D341Med (cell line): ENCODE data around the gene COL16A1.

ENCODE experiments used
- DNase-seq: peaks from one replicate; pipeline ENCODE4 v3.0.0; 2012; ENCODE audit warnings: low spot score

Gene COL16A1

GRCh38 chr1:31624731-31625514, 78.9 kb downstream of the COL16A1 start:
- DNase-seq: no peak

GRCh38 chr1:31624309-31624708, 79.5 kb downstream of the COL16A1 start:
- DNase-seq: no peak

- no peak for DNase-seq
These were observed 80.5 kb downstream of the COL16A1 start for GRCh38 chr1:31623365-31623764.

GRCh38 chr1:31621847-31622730, 81.7 kb downstream of the COL16A1 start:
- no peak for DNase-seq

- DNase-seq: no peak
These were observed 82.4 kb downstream of the COL16A1 start for GRCh38 chr1:31621498-31621820.

GRCh38 chr1:31620631-31621497, 83.0 kb downstream of the COL16A1 start:
- DNase-seq: no peak

- no peak for DNase-seq
These were observed 84.6 kb downstream of the COL16A1 start for GRCh38 chr1:31618916-31619846.

DNA sequence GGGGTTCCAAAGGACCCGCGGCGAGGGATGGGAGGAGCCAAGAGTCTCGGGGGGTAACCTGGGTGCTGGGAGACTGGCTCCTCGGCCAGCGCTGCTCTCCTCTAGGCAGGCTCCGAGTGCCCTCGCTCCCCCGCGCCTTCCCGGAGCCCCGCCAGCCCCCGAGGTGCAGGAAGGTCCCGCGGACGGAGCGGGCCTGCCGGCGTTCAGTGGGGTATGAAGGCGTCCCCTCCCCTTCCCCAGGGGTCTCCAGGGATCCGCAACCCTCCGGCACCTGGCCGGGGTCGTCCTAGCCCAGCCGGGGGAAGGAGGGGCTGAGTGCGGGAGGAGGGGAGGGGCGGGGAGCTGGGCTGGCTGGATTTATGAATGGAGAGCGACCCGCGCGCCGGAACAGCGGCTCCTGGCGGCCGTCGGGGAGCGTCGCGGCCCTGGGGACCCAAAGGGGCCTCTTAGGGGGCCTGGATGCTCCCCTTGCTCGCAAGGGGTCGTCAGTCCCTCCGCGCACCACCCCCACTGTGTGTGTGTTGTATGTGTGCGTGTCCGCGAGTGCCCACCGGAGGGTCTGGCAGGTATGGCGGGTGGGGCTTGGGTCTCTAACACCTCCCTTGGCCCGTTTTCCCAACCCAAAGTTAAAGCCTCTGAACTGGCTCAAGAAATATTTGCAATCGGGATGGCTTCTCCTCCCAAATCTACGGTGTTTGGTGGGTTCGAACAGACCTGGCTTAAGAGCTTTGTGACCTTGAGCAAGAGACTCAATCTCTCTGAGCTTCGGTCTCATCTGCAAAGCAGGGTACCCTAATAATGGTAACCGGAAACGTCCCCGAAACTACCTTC, 85.7 kb downstream of the COL16A1 start:
- peak; percentile 91 for DNase-seq

GRCh38 chr1:31617218-31617915, 86.5 kb downstream of the COL16A1 start, which contains the start of gene HCRTR1:
TSS of gene HCRTR1 (plus strand) at chr1:31617689. CDS start at chr1:31619193, 1,504 bp downstream.
- peak; percentile 58 for DNase-seq

- no peak for DNase-seq
These were observed 87.9 kb downstream of the COL16A1 start for GRCh38 chr1:31615939-31616338.

GRCh38 chr1:31615414-31615813, 88.4 kb downstream of the COL16A1 start:
- no peak for DNase-seq

DNA sequence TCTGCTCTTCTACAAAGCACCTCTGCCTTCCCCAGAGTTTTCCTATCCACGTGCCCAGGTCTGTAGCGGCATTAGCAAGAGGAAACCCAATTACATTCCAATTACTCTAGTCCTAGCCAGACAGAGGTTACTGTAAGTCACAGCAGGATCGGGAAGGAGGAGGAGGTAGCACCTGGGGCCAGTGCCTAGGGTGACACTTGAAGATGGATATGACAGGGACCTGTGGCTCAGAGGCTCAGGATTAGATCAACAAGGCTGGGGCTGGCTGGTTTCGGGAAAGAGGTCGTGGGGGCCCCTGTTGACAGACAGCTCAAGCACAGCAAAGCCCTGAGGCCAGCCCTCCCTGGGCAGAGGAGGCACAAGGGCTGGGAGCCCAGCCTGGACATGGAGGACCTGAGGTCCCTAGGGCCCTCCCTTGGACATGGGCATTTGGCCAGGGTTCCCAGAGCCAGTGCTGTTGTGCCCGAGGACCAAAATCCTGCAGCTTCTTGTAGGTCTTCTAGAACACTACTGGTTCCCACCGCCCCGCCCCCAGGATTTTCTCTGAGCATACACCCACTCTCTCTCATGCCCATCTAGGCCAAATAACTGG, 89.3 kb downstream of the COL16A1 start:
- no peak for DNase-seq

DNA sequence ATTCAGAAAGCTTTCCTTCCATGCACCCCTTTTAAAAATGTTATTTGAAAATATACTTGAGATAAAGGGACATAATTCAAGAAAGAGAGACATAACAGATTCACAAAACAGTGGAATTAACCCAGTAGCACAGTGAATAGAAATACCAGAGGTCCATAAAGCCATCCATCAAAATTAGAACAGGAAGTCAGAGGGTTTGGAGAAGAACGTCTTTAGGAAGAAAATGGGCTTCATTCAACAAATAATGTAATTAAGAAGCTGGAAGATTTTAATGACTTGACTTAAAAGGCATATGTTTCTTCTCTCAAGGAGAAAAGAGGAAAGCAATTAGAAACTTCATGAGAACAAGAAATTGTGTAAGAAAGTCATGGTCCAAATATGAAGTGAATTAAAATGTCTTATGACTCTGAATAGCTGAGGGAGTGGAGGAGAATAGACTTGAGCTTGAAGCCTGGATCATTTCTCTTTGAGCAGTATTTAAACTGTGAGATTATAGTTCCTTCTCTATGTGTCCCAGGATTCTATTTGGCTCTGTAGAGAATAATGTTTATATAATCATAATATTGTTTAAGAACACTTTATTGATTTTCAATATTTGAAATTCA, 94.2 kb downstream of the COL16A1 start:
- no peak for DNase-seq

DNA sequence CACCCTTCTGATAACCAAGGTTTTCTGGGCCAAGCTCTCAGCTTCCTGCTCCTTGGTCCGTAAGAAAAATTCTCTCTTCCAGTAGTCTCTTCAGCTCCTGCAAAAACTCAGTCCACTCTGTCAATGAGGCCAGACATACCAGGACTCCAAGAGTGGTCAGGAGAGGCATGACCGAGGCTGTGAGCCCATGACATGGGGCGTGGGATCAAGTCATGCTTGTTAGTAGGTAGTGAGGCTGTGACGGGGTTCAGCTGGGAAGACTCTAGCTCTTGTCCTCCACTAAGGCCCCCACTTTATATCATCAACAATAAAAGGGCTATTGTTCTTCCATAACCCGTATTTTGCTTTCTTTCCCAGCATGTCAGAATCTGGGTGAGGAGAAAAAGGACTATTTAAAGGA, 96.5 kb downstream of the COL16A1 start:
- no peak for DNase-seq

- no peak for DNase-seq
These were observed 97.8 kb downstream of the COL16A1 start for GRCh38 chr1:31605908-31606427.
